ENCODE data around the gene CDH15.

DNA sequence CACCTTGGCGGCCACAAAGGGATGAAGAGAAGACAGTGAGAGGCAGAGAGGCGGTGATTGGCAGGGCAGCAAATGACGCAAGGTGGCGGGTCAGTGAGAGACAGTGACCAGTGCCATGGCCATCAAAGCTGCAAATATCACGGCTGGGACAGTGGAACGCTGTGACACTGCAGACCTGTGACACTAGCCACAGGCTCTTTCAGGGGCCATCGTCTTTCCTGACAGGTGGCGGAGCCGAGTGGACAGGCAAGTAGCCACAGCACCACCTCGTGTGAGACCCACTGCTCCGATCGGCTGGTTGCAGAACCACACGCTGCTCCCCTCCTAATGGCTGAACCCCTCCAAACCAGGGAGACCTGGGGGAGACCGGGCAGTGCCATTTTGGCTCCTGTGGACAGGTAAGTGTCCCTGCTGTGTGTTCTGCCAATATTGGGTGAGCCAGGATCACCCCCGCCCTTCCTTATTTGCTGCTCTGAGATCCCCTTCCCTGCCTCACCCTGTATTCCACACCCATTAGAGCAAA is 38.0 kb downstream of the CDH15 start:
- TF ChIP-seq, protein P1, sequence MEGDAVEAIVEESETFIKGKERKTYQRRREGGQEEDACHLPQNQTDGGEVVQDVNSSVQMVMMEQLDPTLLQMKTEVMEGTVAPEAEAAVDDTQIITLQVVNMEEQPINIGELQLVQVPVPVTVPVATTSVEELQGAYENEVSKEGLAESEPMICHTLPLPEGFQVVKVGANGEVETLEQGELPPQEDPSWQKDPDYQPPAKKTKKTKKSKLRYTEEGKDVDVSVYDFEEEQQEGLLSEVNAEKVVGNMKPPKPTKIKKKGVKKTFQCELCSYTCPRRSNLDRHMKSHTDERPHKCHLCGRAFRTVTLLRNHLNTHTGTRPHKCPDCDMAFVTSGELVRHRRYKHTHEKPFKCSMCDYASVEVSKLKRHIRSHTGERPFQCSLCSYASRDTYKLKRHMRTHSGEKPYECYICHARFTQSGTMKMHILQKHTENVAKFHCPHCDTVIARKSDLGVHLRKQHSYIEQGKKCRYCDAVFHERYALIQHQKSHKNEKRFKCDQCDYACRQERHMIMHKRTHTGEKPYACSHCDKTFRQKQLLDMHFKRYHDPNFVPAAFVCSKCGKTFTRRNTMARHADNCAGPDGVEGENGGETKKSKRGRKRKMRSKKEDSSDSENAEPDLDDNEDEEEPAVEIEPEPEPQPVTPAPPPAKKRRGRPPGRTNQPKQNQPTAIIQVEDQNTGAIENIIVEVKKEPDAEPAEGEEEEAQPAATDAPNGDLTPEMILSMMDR (IDR thresholded peaks at IDR 0.05) = no peak
- TF ChIP-seq POLR2A (IDR thresholded peaks at IDR 0.05) = no peak

All from thyroid gland (tissue), 4 donors.